Endothelial cell of hepatic sinusoid (primary cell): ENCODE measurements around the gene DLGAP1.
"Not testable (repeated sequence)": the region's sequence is repeated elsewhere in the genome, so short reads cannot be mapped to it uniquely, and the experiment has no call there.

Experiments
- in situ Hi-C: cut with HindIII; loops from 2 replicates; pipeline ENCODE4 v1.10.0; 2017; ENCODE audit warnings: low sequenced_read_pairs

DLGAP1 gene

GRCh38 chr18:4394700-4395099 lies 60.4 kb downstream of the DLGAP1 start:
- in situ Hi-C loops: no loop called here

- in situ Hi-C loops: no loop called here
Observed at GRCh38 chr18:4391859-4392258, 63.2 kb downstream of the DLGAP1 start.

- in situ Hi-C loops: no loop called here
Observed at GRCh38 chr18:4385876-4386275, 69.2 kb downstream of the DLGAP1 start.

GRCh38 chr18:4384932-4385331 lies 70.2 kb downstream of the DLGAP1 start:
- in situ Hi-C loops: no loop called here

- in situ Hi-C loops: no loop called here
Observed at GRCh38 chr18:4374564-4374963, 80.5 kb downstream of the DLGAP1 start.

- in situ Hi-C loops: no loop called here
Observed at GRCh38 chr18:4369705-4370104, 85.4 kb downstream of the DLGAP1 start.

- in situ Hi-C loops: no loop called here
Observed at GRCh38 chr18:4360221-4360715, 94.8 kb downstream of the DLGAP1 start.

GRCh38 chr18:4358618-4359017 lies 96.5 kb downstream of the DLGAP1 start:
- in situ Hi-C loops: loop anchor here (10.0 kb wide), 1 partner anchor 76 kb away; no protein-coding TSS in a partner anchor

- in situ Hi-C loops: loop anchor here (10.0 kb wide), 1 partner anchor 77 kb away; no protein-coding TSS in a partner anchor
Observed at GRCh38 chr18:4357579-4357978, 97.5 kb downstream of the DLGAP1 start.

- in situ Hi-C loops: loop anchor here (10.0 kb wide), 1 partner anchor 78 kb away; no protein-coding TSS in a partner anchor
Observed at GRCh38 chr18:4356929-4357328, 98.2 kb downstream of the DLGAP1 start.

- in situ Hi-C loops: loop anchor here (10.0 kb wide), 1 partner anchor 81 kb away; no protein-coding TSS in a partner anchor
Observed at GRCh38 chr18:4353853-4354418, 101.2 kb downstream of the DLGAP1 start.

GRCh38 chr18:4352746-4353551 lies 102.2 kb downstream of the DLGAP1 start:
- in situ Hi-C loops: loop anchor here (10.0 kb wide), 1 partner anchor 82 kb away; no protein-coding TSS in a partner anchor

GRCh38 chr18:4351005-4351404 lies 104.1 kb downstream of the DLGAP1 start:
- in situ Hi-C loops: loop anchor here (10.0 kb wide), 1 partner anchor 84 kb away; no protein-coding TSS in a partner anchor

- in situ Hi-C loops: no loop called here
Observed at GRCh38 chr18:4335386-4335785, 119.7 kb downstream of the DLGAP1 start.

- in situ Hi-C loops: no loop called here
Observed at GRCh38 chr18:4333043-4333442, 122.1 kb downstream of the DLGAP1 start.

- in situ Hi-C loops: no loop called here
Observed at GRCh38 chr18:4319738-4320677, 135.1 kb downstream of the DLGAP1 start.

GRCh38 chr18:4318311-4318710 lies 136.8 kb downstream of the DLGAP1 start:
- in situ Hi-C loops: no loop called here

- in situ Hi-C loops: not testable (repeated sequence)
Observed at GRCh38 chr18:4311945-4312344, 143.2 kb downstream of the DLGAP1 start.

GRCh38 chr18:4311136-4311535 lies 144.0 kb downstream of the DLGAP1 start:
- in situ Hi-C loops: no loop called here

GRCh38 chr18:4309227-4309626 lies 145.9 kb downstream of the DLGAP1 start:
- in situ Hi-C loops: no loop called here

GRCh38 chr18:4308576-4308975 lies 146.5 kb downstream of the DLGAP1 start:
- in situ Hi-C loops: no loop called here
